Activated naive CD8-positive, alpha-beta T cell treated with anti-CD3 and anti-CD28 coated beads, Interleukin-2, amount 10 ng/mL, durations not matched to agents 7 days and 5 days (primary cell): ENCODE data around the gene STAC. TPM values are rescaled to one million over a fixed set of nuclear protein-coding genes. Genes with fewer than 3 reads are reported as not detected.

ENCODE experiments used
- ATAC-seq: fragments of 150-1000 bp; cut with Tn5 transposase; one replicate; pipeline ENCODE4 v1.10.0; 2021; ENCODE audit warnings: low read depth, moderate library complexity
- POLR2A ChIA-PET: fragments of 350-600 bp; sonication (Branson Sonifier 250); formaldehyde crosslinking; loops from one replicate; lab custom pipeline; 2021; ENCODE audit warnings: antibody characterized with exemption; lab: Charles Lee
- DNase-seq: peaks from one replicate; pipeline ENCODE4 v3.0.0; 2021
- H3K27ac Mint-ChIP-seq: one replicate; pipeline ENCODE4 v1.8.0; 2022; ENCODE audit warnings: mild to moderate bottlenecking, mixed read lengths
- H3K27me3 Mint-ChIP-seq: one replicate; pipeline ENCODE4 v1.8.0; 2022; ENCODE audit warnings: mild to moderate bottlenecking, moderate library complexity, mixed read lengths
- H3K36me3 Mint-ChIP-seq: one replicate; pipeline ENCODE4 v1.8.0; 2021; ENCODE audit warnings: mild to moderate bottlenecking, mixed read lengths
- H3K4me1 Mint-ChIP-seq: one replicate; pipeline ENCODE4 v1.8.0; 2021; ENCODE audit warnings: mixed read lengths
- H3K4me3 Mint-ChIP-seq: one replicate; pipeline ENCODE4 v1.8.0; 2022; ENCODE audit warnings: mild to moderate bottlenecking, moderate library complexity, mixed read lengths
- H3K9me3 Mint-ChIP-seq: one replicate; pipeline ENCODE4 v1.8.0; 2021; ENCODE audit warnings: mixed read lengths
- total RNA-seq, 2 experiments: library from RNA; stranded (reverse); gene quantifications; one replicate each; pipeline ENCODE4 v1.2.3, GENCODE V29; 2021

STAC gene
- total RNA-seq, 2 experiments from 2014 or later: not detected

GRCh38 chr3:36393563-36393962, 13.3 kb downstream of the STAC start:
- ATAC-seq (no peak), DNase-seq (no peak)
- peaks cover 3% of the 10 kb centered on the region for H3K27me3 Mint-ChIP-seq
- H3K27ac Mint-ChIP-seq: no peak overlapping the region
- POLR2A ChIA-PET: no interaction called here
- no peaks in the 10 kb centered on the region for H3K4me1 Mint-ChIP-seq
- H3K36me3 Mint-ChIP-seq: no peaks in the 10 kb centered on the region
- H3K4me3 Mint-ChIP-seq: no peak overlapping the region
- no peaks in the 10 kb centered on the region for H3K9me3 Mint-ChIP-seq

GRCh38 chr3:36394176-36394575, 13.9 kb downstream of the STAC start:
- ATAC-seq (no peak), DNase-seq (no peak)
- Mint-ChIP-seq H3K36me3 (no peaks in the 10 kb centered on the region), H3K4me3 (no peak overlapping the region), H3K4me1 (no peaks in the 10 kb centered on the region), H3K9me3 (no peaks in the 10 kb centered on the region), H3K27me3 (peaks cover 3% of the 10 kb centered on the region), H3K27ac (no peak overlapping the region)
- POLR2A ChIA-PET: no interaction called here

GRCh38 chr3:36397841-36398240, 17.5 kb downstream of the STAC start:
- Mint-ChIP-seq H3K4me3 (no peak overlapping the region), H3K4me1 (no peaks in the 10 kb centered on the region), H3K27ac (no peak overlapping the region), H3K36me3 (no peaks in the 10 kb centered on the region), H3K27me3 (no peaks in the 10 kb centered on the region), H3K9me3 (no peaks in the 10 kb centered on the region)
- no peak for DNase-seq
- no peak for ATAC-seq
- POLR2A ChIA-PET: no interaction called here

GRCh38 chr3:36399933-36400332, 19.6 kb downstream of the STAC start:
- Mint-ChIP-seq H3K36me3 (no peaks in the 10 kb centered on the region), H3K27ac (no peak overlapping the region), H3K27me3 (no peaks in the 10 kb centered on the region), H3K4me3 (no peak overlapping the region), H3K4me1 (no peaks in the 10 kb centered on the region), H3K9me3 (no peaks in the 10 kb centered on the region)
- no peak for ATAC-seq
- DNase-seq: no peak
- POLR2A ChIA-PET: no interaction called here

GRCh38 chr3:36401056-36401455, 20.8 kb downstream of the STAC start:
- H3K4me1 Mint-ChIP-seq: no peaks in the 10 kb centered on the region
- no peak overlapping the region for H3K27ac Mint-ChIP-seq
- POLR2A ChIA-PET: no interaction called here
- DNase-seq (no peak), ATAC-seq (no peak)
- no peaks in the 10 kb centered on the region for H3K9me3 Mint-ChIP-seq
- H3K27me3 Mint-ChIP-seq: no peaks in the 10 kb centered on the region
- H3K36me3 Mint-ChIP-seq: no peaks in the 10 kb centered on the region
- no peak overlapping the region for H3K4me3 Mint-ChIP-seq

GRCh38 chr3:36403661-36404060, 23.4 kb downstream of the STAC start:
- Mint-ChIP-seq H3K4me3 (no peak overlapping the region), H3K36me3 (no peaks in the 10 kb centered on the region), H3K27ac (no peak overlapping the region), H3K27me3 (no peaks in the 10 kb centered on the region), H3K4me1 (no peaks in the 10 kb centered on the region), H3K9me3 (no peaks in the 10 kb centered on the region)
- ATAC-seq (no peak), DNase-seq (no peak)
- POLR2A ChIA-PET: no interaction called here

GRCh38 chr3:36405190-36405589, 24.9 kb downstream of the STAC start:
- ATAC-seq (no peak), DNase-seq (no peak)
- no peaks in the 10 kb centered on the region for H3K27me3 Mint-ChIP-seq
- POLR2A ChIA-PET: no interaction called here
- no peaks in the 10 kb centered on the region for H3K9me3 Mint-ChIP-seq
- H3K36me3 Mint-ChIP-seq: no peaks in the 10 kb centered on the region
- no peak overlapping the region for H3K4me3 Mint-ChIP-seq
- H3K4me1 Mint-ChIP-seq: no peaks in the 10 kb centered on the region
- no peak overlapping the region for H3K27ac Mint-ChIP-seq

GRCh38 chr3:36408146-36408545, 27.8 kb downstream of the STAC start:
- ATAC-seq: no peak
- no peak overlapping the region for H3K4me3 Mint-ChIP-seq
- no peaks in the 10 kb centered on the region for H3K36me3 Mint-ChIP-seq
- no peaks in the 10 kb centered on the region for H3K4me1 Mint-ChIP-seq
- no peak overlapping the region for H3K27ac Mint-ChIP-seq
- H3K9me3 Mint-ChIP-seq: no peaks in the 10 kb centered on the region
- H3K27me3 Mint-ChIP-seq: no peaks in the 10 kb centered on the region
- POLR2A ChIA-PET: no interaction called here
- no peak for DNase-seq

GRCh38 chr3:36409862-36410261, 29.6 kb downstream of the STAC start:
- Mint-ChIP-seq H3K36me3 (no peaks in the 10 kb centered on the region), H3K27me3 (no peaks in the 10 kb centered on the region), H3K4me1 (no peaks in the 10 kb centered on the region), H3K4me3 (no peak overlapping the region), H3K9me3 (no peaks in the 10 kb centered on the region), H3K27ac (no peak overlapping the region)
- DNase-seq: no peak
- POLR2A ChIA-PET: no interaction called here
- ATAC-seq: no peak

- no peak overlapping the region for H3K4me3 Mint-ChIP-seq
- ATAC-seq (no peak), DNase-seq (no peak)
- no peaks in the 10 kb centered on the region for H3K36me3 Mint-ChIP-seq
- no peak overlapping the region for H3K27ac Mint-ChIP-seq
- POLR2A ChIA-PET: no interaction called here
- peaks cover 3% of the 10 kb centered on the region for H3K9me3 Mint-ChIP-seq
- no peaks in the 10 kb centered on the region for H3K4me1 Mint-ChIP-seq
- no peaks in the 10 kb centered on the region for H3K27me3 Mint-ChIP-seq
Observed at GRCh38 chr3:36411587-36411986, 31.3 kb downstream of the STAC start.

GRCh38 chr3:36416599-36416998, 36.3 kb downstream of the STAC start:
- no peak for DNase-seq
- Mint-ChIP-seq H3K27ac (no peak overlapping the region), H3K9me3 (peaks cover 3% of the 10 kb centered on the region), H3K4me3 (no peak overlapping the region), H3K27me3 (no peaks in the 10 kb centered on the region), H3K4me1 (no peaks in the 10 kb centered on the region), H3K36me3 (no peaks in the 10 kb centered on the region)
- no peak for ATAC-seq
- POLR2A ChIA-PET: no interaction called here

- DNase-seq (no peak), ATAC-seq (no peak)
- H3K9me3 Mint-ChIP-seq: peaks cover 3% of the 10 kb centered on the region
- POLR2A ChIA-PET: no interaction called here
- no peaks in the 10 kb centered on the region for H3K4me1 Mint-ChIP-seq
- no peak overlapping the region for H3K4me3 Mint-ChIP-seq
- no peak overlapping the region for H3K27ac Mint-ChIP-seq
- H3K27me3 Mint-ChIP-seq: no peaks in the 10 kb centered on the region
- H3K36me3 Mint-ChIP-seq: no peaks in the 10 kb centered on the region
Observed at GRCh38 chr3:36417237-36417636, 36.9 kb downstream of the STAC start.

- Mint-ChIP-seq H3K4me3 (no peak overlapping the region), H3K27ac (no peak overlapping the region), H3K27me3 (no peaks in the 10 kb centered on the region), H3K4me1 (no peaks in the 10 kb centered on the region), H3K36me3 (no peaks in the 10 kb centered on the region), H3K9me3 (peaks cover 3% of the 10 kb centered on the region)
- no peak for ATAC-seq
- DNase-seq: no peak
- POLR2A ChIA-PET: no interaction called here
Observed at GRCh38 chr3:36418296-36418695, 38.0 kb downstream of the STAC start.

GRCh38 chr3:36428445-36428844, 48.1 kb downstream of the STAC start:
- ATAC-seq (no peak), DNase-seq (no peak)
- Mint-ChIP-seq H3K27me3 (peaks cover 3% of the 10 kb centered on the region), H3K4me1 (no peaks in the 10 kb centered on the region), H3K27ac (no peak overlapping the region), H3K9me3 (no peaks in the 10 kb centered on the region), H3K4me3 (no peak overlapping the region), H3K36me3 (no peaks in the 10 kb centered on the region)
- POLR2A ChIA-PET: no interaction called here

GRCh38 chr3:36429986-36430485, 49.7 kb downstream of the STAC start:
- POLR2A ChIA-PET: no interaction called here

More at GRCh38 chr3:36429986-36430485, 49.7 kb downstream of the STAC start:
- no peaks in the 10 kb centered on the region for H3K36me3 Mint-ChIP-seq
- H3K4me3 Mint-ChIP-seq: no peak overlapping the region
- ATAC-seq (no peak), DNase-seq (no peak)
- no peaks in the 10 kb centered on the region for H3K4me1 Mint-ChIP-seq
- peaks cover 3% of the 10 kb centered on the region for H3K27me3 Mint-ChIP-seq
- no peak overlapping the region for H3K27ac Mint-ChIP-seq
- H3K9me3 Mint-ChIP-seq: no peaks in the 10 kb centered on the region
